Measurements from ENCODE around the gene SPATA31E1. TPM values are rescaled to one million over a fixed set of nuclear protein-coding genes. Genes with fewer than 3 reads are reported as not detected.
"Not testable (repeated sequence)": the region's sequence is repeated elsewhere in the genome, so short reads cannot be mapped to it uniquely, and the experiment has no call there.

SPATA31E1 gene
- total RNA-seq, 1 donor from 2014 or later = not detected

GRCh38 chr9:87842878-87843585 lies 39.6 kb upstream of the SPATA31E1 start:
- Histone ChIP-seq H3K27me3 (no peaks in the 10 kb centered on the region), H3K36me3 (no peaks in the 10 kb centered on the region), H3K4me3 (no peak overlapping the region), H3K9me3 (no peaks in the 10 kb centered on the region), H3K4me1 (no peaks in the 10 kb centered on the region), H3K27ac (no peak overlapping the region)
- no peak for DNase-seq (ENCODE audit: extremely low spot score in 2 of 2)
- TF ChIP-seq POLR2A (IDR thresholded peaks at IDR 0.05) (no peak), POLR2AphosphoS5 (IDR thresholded peaks at IDR 0.05; ENCODE audit: insufficient read depth in 1 of 2, low read depth in 1 of 2) (no peak), CTCF (IDR thresholded peaks at IDR 0.05) (no peak)
- intact Hi-C loops (cut with DNase I) = no loop called here

- Histone ChIP-seq H3K27ac (no peak overlapping the region), H3K9me3 (no peaks in the 10 kb centered on the region), H3K36me3 (no peaks in the 10 kb centered on the region), H3K4me3 (no peak overlapping the region), H3K4me1 (no peaks in the 10 kb centered on the region), H3K27me3 (no peaks in the 10 kb centered on the region)
- DNase-seq (ENCODE audit: extremely low spot score in 2 of 2) = peak in 1 of 2 donors; percentile 20
- TF ChIP-seq POLR2A (IDR thresholded peaks at IDR 0.05) (no peak), CTCF (IDR thresholded peaks at IDR 0.05) (no peak), POLR2AphosphoS5 (IDR thresholded peaks at IDR 0.05; ENCODE audit: insufficient read depth in 1 of 2, low read depth in 1 of 2) (no peak)
- intact Hi-C loops (cut with DNase I) = no loop called here
These were observed 38.2 kb upstream of the SPATA31E1 start for GRCh38 chr9:87844506-87844905.

GRCh38 chr9:87847817-87848216 lies 34.9 kb upstream of the SPATA31E1 start:
- DNase-seq (ENCODE audit: extremely low spot score in 2 of 2) = peak in 1 of 2 donors; percentile 10
- H3K4me3 ChIP-seq; H3K27me3 ChIP-seq; H3K9me3 ChIP-seq; H3K36me3 ChIP-seq; intact Hi-C loops (cut with DNase I); H3K27ac ChIP-seq; H3K4me1 ChIP-seq: not testable (repeated sequence)

- H3K4me3 ChIP-seq = no peak overlapping the region
- no peak overlapping the region for H3K27ac ChIP-seq
- DNase-seq (ENCODE audit: extremely low spot score in 2 of 2) = peak in 1 of 2 donors; percentile 58
- intact Hi-C loops (cut with DNase I) = no loop called here
- TF ChIP-seq CTCF (IDR thresholded peaks at IDR 0.05) = no peak
- no peak for TF ChIP-seq POLR2A (IDR thresholded peaks at IDR 0.05)
- no peak for TF ChIP-seq POLR2AphosphoS5 (IDR thresholded peaks at IDR 0.05; ENCODE audit: insufficient read depth in 1 of 2, low read depth in 1 of 2)
- H3K36me3 ChIP-seq = no peaks in the 10 kb centered on the region
- no peaks in the 10 kb centered on the region for H3K9me3 ChIP-seq
- H3K27me3 ChIP-seq = no peaks in the 10 kb centered on the region
- H3K4me1 ChIP-seq = no peaks in the 10 kb centered on the region
These were observed 33.4 kb upstream of the SPATA31E1 start for GRCh38 chr9:87849144-87849758.

- H3K9me3 ChIP-seq = no peaks in the 10 kb centered on the region
- no peaks in the 10 kb centered on the region for H3K36me3 ChIP-seq
- no peak overlapping the region for H3K27ac ChIP-seq
- no peaks in the 10 kb centered on the region for H3K27me3 ChIP-seq
- peak in 1 of 2 donors; percentile 56 for DNase-seq (ENCODE audit: extremely low spot score in 2 of 2)
- H3K4me1 ChIP-seq = no peaks in the 10 kb centered on the region
- TF ChIP-seq POLR2AphosphoS5 (IDR thresholded peaks at IDR 0.05; ENCODE audit: insufficient read depth in 1 of 2, low read depth in 1 of 2) = no peak
- TF ChIP-seq POLR2A (IDR thresholded peaks at IDR 0.05) = no peak
- no peak for TF ChIP-seq CTCF (IDR thresholded peaks at IDR 0.05)
- intact Hi-C loops (cut with DNase I) = no loop called here
- H3K4me3 ChIP-seq = no peak overlapping the region
These were observed 32.3 kb upstream of the SPATA31E1 start for GRCh38 chr9:87850391-87850790.

- H3K4me1 ChIP-seq; intact Hi-C loops (cut with DNase I); H3K27me3 ChIP-seq; DNase-seq (ENCODE audit: extremely low spot score in 2 of 2); H3K27ac ChIP-seq; H3K36me3 ChIP-seq; H3K9me3 ChIP-seq; H3K4me3 ChIP-seq: not testable (repeated sequence)
These were observed 31.5 kb upstream of the SPATA31E1 start for GRCh38 chr9:87851186-87851585.
